ENCODE results near the gene ZSWIM4.

GRCh38 chr19:13770013-13770635 lies 25.1 kb upstream of the ZSWIM4 start:
- no peak for TF ChIP-seq CTCF (IDR thresholded peaks at IDR 0.05)
- no peak for TF ChIP-seq POLR2A (IDR thresholded peaks at IDR 0.05)

Measured in ovary (tissue), 3 donors.